HG02970 (cell line): ENCODE results near the gene TMEM14B.
A peak's percentile ranks its signal among the peaks of the same experiment; 100 is the strongest.
"Not testable (repeated sequence)": the region's sequence is repeated elsewhere in the genome, so short reads cannot be mapped to it uniquely, and the experiment has no call there.

ENCODE experiments used
- ATAC-seq: cut with Tn5 transposase; IDR thresholded peaks from one replicate; pipeline ENCODE4 v1.9.1; 2021; ENCODE audit warnings: mild to moderate bottlenecking, moderate library complexity, moderate number of reproducible peaks; ENCODE audit not compliant: unreplicated experiment, low FRiP score

TMEM14B gene

GRCh38 chr6:10747251-10747972, at the start of gene TMEM14B:
TMEM14B (plus strand) TSS chr6:10747805; CDS start chr6:10749246, 1,441 bp downstream.
- ATAC-seq = peak; percentile 97

DNA sequence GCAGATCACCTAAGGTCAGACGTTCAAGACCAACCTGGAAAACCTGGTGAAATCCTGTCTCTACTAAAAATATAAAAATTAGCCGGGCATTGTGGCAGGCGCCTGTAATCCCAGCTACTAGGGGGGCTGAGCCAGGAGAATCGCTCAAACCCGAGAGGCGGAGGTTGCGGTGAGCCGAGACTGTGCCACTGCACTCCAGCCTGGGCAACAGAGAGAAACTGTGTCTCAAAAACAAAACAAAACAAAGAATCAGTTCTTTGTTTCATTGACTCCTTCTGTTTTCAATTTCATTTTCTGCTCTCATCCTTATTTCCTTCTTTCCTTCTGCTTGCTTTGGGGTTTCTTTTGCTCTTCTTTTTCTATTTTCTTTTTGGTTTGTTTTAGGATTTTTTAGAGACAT, 33.6 kb upstream of the TMEM14B start:
- no peak for ATAC-seq

- no peak for ATAC-seq
Measured at GRCh38 chr6:10719296-10719963, 28.2 kb upstream of the TMEM14B start.

DNA sequence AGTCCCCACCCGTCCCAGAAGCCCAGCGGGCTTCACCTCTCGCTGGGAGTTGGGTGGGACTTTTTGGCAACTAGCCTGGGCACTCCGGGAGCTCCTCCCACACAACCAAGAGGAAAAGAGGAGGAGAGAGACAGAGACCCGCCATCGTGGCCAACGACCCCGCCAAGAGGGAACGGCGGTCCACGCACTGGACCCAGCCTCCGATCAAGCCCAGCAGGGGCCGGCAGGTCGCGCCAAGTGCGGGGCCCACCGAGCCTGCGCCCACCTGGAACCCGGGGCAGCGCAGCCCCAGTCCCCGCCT, 27.7 kb upstream of the TMEM14B start:
- no peak for ATAC-seq

GRCh38 chr6:10720265-10720959, 27.2 kb upstream of the TMEM14B start:
- ATAC-seq = no peak

GRCh38 chr6:10720960-10721849, 26.4 kb upstream of the TMEM14B start:
- not testable (repeated sequence) for ATAC-seq

DNA sequence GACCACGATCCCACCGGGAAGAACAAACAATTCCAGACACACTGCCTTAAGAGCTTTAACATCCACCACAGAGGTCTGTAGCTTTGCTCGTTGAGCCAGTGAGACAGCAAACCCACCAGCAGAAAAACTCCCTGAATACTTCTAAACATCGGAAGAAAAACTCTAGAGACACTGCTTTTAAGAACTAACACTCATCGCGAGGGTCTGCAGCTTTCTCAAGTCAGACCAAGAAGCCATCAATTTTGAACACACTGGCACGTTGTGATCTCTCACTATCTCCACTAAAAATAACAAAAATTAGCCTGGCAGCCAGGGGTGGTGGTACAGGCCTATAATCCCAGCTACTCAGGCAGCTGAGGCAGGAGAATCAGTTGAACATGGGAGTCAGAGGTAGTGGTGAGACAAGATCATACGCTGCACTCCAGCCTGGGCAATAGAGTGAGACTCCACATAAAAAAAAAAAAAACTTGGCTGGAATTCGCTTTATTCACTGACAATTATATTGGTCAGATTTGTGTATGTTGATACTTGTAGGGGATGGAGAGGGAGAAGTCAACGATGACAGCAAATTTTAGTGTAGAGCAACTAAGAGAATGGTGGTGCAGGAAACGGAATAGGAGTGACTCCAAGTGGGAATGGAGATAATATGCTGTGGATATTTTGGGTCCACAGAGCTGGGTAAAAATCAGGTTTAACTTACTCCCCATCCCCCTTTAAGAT, 25.6 kb upstream of the TMEM14B start:
- no peak for ATAC-seq

- no peak for ATAC-seq
Measured at GRCh38 chr6:10722570-10722819, 25.1 kb upstream of the TMEM14B start.

- ATAC-seq = peak; percentile 97
Measured at GRCh38 chr6:10722820-10723566, 24.6 kb upstream of the TMEM14B start, which contains the start of gene TMEM14C. TMEM14C (plus strand) TSS chr6:10723070; CDS start chr6:10724614, 1,544 bp downstream.

- no peak for ATAC-seq
Measured at GRCh38 chr6:10723567-10723881, 24.1 kb upstream of the TMEM14B start.

GRCh38 chr6:10725044-10725443, 22.6 kb upstream of the TMEM14B start:
- ATAC-seq = no peak

DNA sequence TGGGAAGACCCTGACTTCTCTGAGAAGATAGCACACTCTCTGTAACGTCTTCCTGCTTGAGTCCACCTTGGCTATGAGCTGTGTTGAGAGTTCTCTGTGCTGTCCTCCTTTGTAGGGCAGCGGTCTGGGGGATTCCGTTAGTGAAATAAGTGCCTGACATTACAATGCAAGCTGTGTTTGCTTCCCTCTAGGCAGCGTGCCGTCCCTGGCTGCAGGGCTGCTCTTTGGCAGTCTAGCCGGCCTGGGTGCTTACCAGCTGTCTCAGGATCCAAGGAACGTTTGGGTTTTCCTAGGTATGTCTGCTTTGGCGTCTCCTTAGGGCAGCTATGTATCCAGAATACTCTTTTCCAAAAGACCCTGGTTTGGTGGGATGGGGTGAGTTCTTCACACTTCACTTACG, 21.9 kb upstream of the TMEM14B start:
- ATAC-seq = no peak

DNA sequence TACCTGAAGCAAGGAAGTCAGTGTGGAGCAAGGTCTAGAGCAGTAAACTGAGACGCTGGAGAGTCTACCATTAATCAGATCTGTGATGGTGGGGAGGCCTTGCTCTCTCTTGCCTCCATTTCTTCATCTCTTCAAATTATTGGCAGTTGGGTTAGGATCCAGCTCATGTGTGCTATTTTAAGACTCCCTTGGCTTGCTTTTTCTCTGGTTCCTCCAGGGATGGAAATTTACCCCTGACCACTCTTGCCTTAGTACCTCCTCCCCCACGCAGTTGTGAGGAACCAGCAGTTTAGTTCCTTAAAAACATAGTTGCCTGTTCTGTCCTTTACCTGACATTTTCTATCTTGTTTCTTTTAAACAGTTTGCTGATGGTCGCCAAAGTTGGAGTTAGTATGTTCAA, 17.4 kb upstream of the TMEM14B start:
- no peak for ATAC-seq

DNA sequence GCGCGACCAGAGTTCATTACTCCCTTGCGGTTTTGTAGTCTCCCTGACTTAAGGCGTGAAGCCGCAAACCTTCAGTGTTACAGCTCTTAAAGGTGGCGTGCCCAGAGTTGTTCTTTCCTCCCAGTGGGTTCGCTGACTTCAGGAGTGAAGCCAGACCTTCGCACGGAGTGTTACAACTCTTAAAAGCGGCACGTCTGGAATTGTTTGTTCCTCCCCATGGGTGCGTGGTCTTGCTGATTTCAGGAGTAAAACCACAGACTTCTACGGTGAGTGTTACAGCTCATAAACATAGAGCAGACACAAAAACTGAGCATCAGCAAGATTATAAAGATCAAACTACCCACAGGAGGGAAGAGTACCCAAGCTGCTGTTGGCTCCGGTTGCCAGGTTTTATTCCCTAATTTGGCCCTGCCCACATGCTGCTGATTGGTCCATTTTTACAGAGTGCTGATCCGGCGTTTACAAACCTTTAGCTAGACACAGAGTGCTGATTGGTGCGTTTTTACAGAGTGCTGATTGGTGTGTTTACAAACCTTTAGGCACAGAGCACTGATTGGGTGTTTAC, 14.4 kb upstream of the TMEM14B start:
- no peak for ATAC-seq

- no peak for ATAC-seq
Measured at GRCh38 chr6:10733863-10734262, 13.7 kb upstream of the TMEM14B start.

GRCh38 chr6:10736731-10737130, 10.9 kb upstream of the TMEM14B start:
- no peak for ATAC-seq

DNA sequence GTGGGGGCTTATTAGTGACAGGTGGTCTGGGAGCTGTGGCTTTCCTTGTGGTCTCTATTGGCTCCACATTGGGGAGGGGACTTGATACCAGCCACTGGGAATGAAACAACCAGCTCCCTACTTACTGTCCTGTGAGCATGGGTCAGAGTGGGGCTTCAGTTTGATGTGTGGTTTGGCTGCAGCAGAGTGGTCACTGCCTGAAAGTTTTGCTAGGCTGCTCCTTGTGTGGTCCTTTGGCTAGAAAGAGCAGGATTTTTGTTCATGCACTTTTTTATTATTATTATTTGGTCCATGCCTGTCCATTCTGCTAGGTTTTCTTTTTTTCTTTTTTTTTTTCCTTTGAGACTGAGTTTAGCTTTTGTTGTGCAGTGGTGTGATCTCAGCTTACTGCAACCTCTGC, 7.5 kb upstream of the TMEM14B start:
- no peak for ATAC-seq

DNA sequence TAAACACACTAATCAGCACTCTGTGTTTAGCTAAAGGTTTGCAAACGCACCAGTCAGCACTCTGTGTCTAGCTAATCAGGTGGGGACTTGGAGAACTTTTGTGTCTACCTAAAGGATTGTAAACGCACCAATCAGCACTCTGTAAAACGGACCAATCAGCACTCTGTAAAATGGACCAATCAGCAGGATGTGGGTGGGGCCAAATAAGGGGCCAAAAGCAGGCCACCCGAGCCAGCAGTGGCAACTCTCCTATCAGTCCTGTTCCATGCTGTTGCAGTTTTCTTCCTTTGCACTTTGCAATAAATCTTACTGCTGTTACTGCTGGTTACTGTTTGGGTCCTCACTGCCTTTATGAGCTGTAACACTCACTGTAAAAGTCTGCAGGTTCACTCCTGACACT, 6.0 kb upstream of the TMEM14B start:
- not testable (repeated sequence) for ATAC-seq

- ATAC-seq = no peak
Measured at GRCh38 chr6:10742251-10742650, 5.4 kb upstream of the TMEM14B start.
